GM23338 (cell line): ENCODE results near the gene ZNF775. TPM values are rescaled to one million over a fixed set of nuclear protein-coding genes. Genes with fewer than 3 reads are reported as not detected.

Experiments used
- ATAC-seq: fragments of 200-7000 bp; cut with Tn5 transposase; 3 replicates; pipeline ENCODE4 v1.9.1; 2020
- DNase-seq: peaks from one replicate; pipeline ENCODE4 v3.0.0-alpha.2; 2015; ENCODE audit warnings: low spot score
- H2AFZ ChIP-seq: fragments of 200-600 bp; sonication (generic); 2 replicates; pipeline ENCODE4 v1.8.0; 2016; ENCODE audit warnings: antibody characterized with exemption, mild to moderate bottlenecking, moderate library complexity
- H3F3A ChIP-seq: fragments of 200-600 bp; sonication (generic); replicated peaks from 2 replicates; pipeline ENCODE4 v1.8.0; 2017; ENCODE audit warnings: antibody characterized with exemption, mixed run types, low read depth
- H3K27ac ChIP-seq: fragments of 200-600 bp; sonication (generic); 2 replicates; pipeline ENCODE4 v1.6.1; 2016; ENCODE audit warnings: low read depth
- H3K27me3 ChIP-seq: fragments of 200-600 bp; sonication (generic); 2 replicates; pipeline ENCODE4 v1.8.0; 2016; ENCODE audit warnings: mild to moderate bottlenecking, mixed run types, moderate library complexity; ENCODE audit not compliant: insufficient read depth
- H3K36me3 ChIP-seq: fragments of 200-600 bp; sonication (generic); 2 replicates; pipeline ENCODE4 v1.8.0; 2016; ENCODE audit warnings: mild to moderate bottlenecking; ENCODE audit not compliant: insufficient read depth
- H3K4me1 ChIP-seq: fragments of 200-600 bp; sonication (generic); 2 replicates; pipeline ENCODE4 v1.8.0; 2016; ENCODE audit warnings: mild to moderate bottlenecking, moderate library complexity; ENCODE audit not compliant: insufficient read depth
- H3K4me2 ChIP-seq: fragments of 200-600 bp; sonication (generic); 2 replicates; pipeline ENCODE4 v1.7.1; 2017; ENCODE audit warnings: mixed run types
- H3K4me3 ChIP-seq: fragments of 200-600 bp; sonication (generic); 2 replicates; pipeline ENCODE4 v1.6.1; 2016; ENCODE audit warnings: mixed run types
- H3K79me2 ChIP-seq: fragments of 200-600 bp; sonication (generic); replicated peaks from 2 replicates; pipeline ENCODE4 v1.8.0; 2017; ENCODE audit warnings: mild to moderate bottlenecking; ENCODE audit not compliant: insufficient read depth
- H3K9me2 ChIP-seq: fragments of 200-600 bp; sonication (generic); 2 replicates; pipeline ENCODE4 v1.8.0; 2017; ENCODE audit not compliant: insufficient read depth
- H4K20me1 ChIP-seq: fragments of 200-600 bp; sonication (generic); replicated peaks from 2 replicates; pipeline ENCODE4 v1.8.0; 2017; ENCODE audit warnings: mild to moderate bottlenecking; ENCODE audit not compliant: insufficient read depth
- H3K27ac Mint-ChIP-seq: 2 replicates; pipeline ENCODE4 v1.8.0; 2020; ENCODE audit warnings: inconsistent platforms, mild to moderate bottlenecking, moderate library complexity, mixed read lengths
- H3K27me3 Mint-ChIP-seq: 3 replicates; pipeline ENCODE4 v1.8.0; 2022; ENCODE audit warnings: low read depth, mild to moderate bottlenecking, moderate library complexity, mixed read lengths, inconsistent platforms; ENCODE audit not compliant: insufficient read depth, poor library complexity
- H3K36me3 Mint-ChIP-seq: 3 replicates; pipeline ENCODE4 v1.8.0; 2021; ENCODE audit warnings: low read depth, mild to moderate bottlenecking, inconsistent platforms, moderate library complexity, mixed read lengths
- H3K4me1 Mint-ChIP-seq: 3 replicates; pipeline ENCODE4 v1.8.0; 2020; ENCODE audit warnings: mild to moderate bottlenecking, inconsistent platforms, mixed read lengths
- H3K4me3 Mint-ChIP-seq: 3 replicates; pipeline ENCODE4 v1.8.0; 2021; ENCODE audit warnings: moderate library complexity, mild to moderate bottlenecking, inconsistent platforms, mixed read lengths
- H3K9me3 Mint-ChIP-seq: 3 replicates; pipeline ENCODE4 v1.8.0; 2020; ENCODE audit warnings: moderate library complexity, mild to moderate bottlenecking, inconsistent platforms, mixed read lengths
- CREB1 ChIP-seq: fragments of 250-450 bp; sonication (Bioruptor Pico); IDR thresholded peaks from 2 replicates; pipeline ENCODE4 v1.5.0; 2020; ENCODE audit warnings: low read depth, mild to moderate bottlenecking, moderate library complexity
- CTCF ChIP-seq, 2 experiments: fragments of 200-600 bp in 1 of 2; sonication (generic) in 1 of 2; conservative IDR thresholded peaks; 2 replicates each; pipeline versions ENCODE4 v1.5.1 to v1.6.1; 2016 to 2017; ENCODE audit warnings: antibody characterized with exemption in 2 of 2, low read depth in 2 of 2, mild to moderate bottlenecking in 2 of 2, moderate library complexity in 1 of 2
- ETS1 ChIP-seq: IDR thresholded peaks from 2 replicates; pipeline ENCODE4 v1.6.1; 2016; ENCODE audit warnings: antibody characterized with exemption
- EZH2 ChIP-seq: fragments of 200-600 bp; sonication (generic); IDR thresholded peaks from one replicate; pipeline ENCODE4 v1.8.0; 2017; ENCODE audit warnings: antibody characterized with exemption, mild to moderate bottlenecking, low read depth; ENCODE audit not compliant: unreplicated experiment
- EZH2phosphoT487 ChIP-seq: fragments of 200-600 bp; sonication (generic); IDR thresholded peaks from one replicate; pipeline ENCODE4 v1.8.1; 2018; ENCODE audit warnings: antibody characterized with exemption; ENCODE audit not compliant: unreplicated experiment
- JUNB ChIP-seq: IDR thresholded peaks from one replicate; pipeline ENCODE4 v1.6.1; 2016; ENCODE audit warnings: antibody characterized with exemption; ENCODE audit not compliant: unreplicated experiment
- NANOG ChIP-seq: IDR thresholded peaks from 2 replicates; pipeline ENCODE4 v1.6.1; 2016; ENCODE audit warnings: antibody characterized with exemption, borderline replicate concordance
- POLR2AphosphoS5 ChIP-seq: IDR thresholded peaks from 2 replicates; pipeline ENCODE4 v1.6.1; 2016; ENCODE audit warnings: antibody characterized with exemption, low read depth
- REST ChIP-seq: IDR thresholded peaks from one replicate; pipeline ENCODE4 v1.6.1; 2018; ENCODE audit warnings: antibody characterized with exemption; ENCODE audit not compliant: unreplicated experiment
- STAT1 ChIP-seq: IDR thresholded peaks from one replicate; pipeline ENCODE4 v1.6.1; 2016; ENCODE audit warnings: antibody characterized with exemption; ENCODE audit not compliant: unreplicated experiment
- ZNF114 ChIP-seq: fragments of 250-450 bp; sonication (Bioruptor Pico); IDR thresholded peaks from 2 replicates; pipeline ENCODE4 v1.5.0; 2020; ENCODE audit warnings: mild to moderate bottlenecking, moderate library complexity
- ZNF331 ChIP-seq: fragments of 250-450 bp; sonication (Bioruptor Pico); IDR thresholded peaks from 2 replicates; pipeline ENCODE4 v1.5.0; 2020; ENCODE audit warnings: low read depth, mild to moderate bottlenecking, moderate library complexity
- polyA plus RNA-seq: library from polyadenylated mRNA; unstranded; fragments of >200 nt; fragmentation: Nextera tagmentation; extraction: Ambion mirVana; gene quantifications from 2 replicates; pipeline ENCODE4 v1.2.1, GENCODE V29; 2016
- total RNA-seq: library from RNA; depleted of rRNA; stranded (reverse); fragments of >200 nt; shearing (Covaris generic); gene quantifications from 2 replicates; pipeline ENCODE4 v1.2.3, GENCODE V29; 2014

ZNF775 gene
- total and polyA plus RNA-seq, 2 experiments from 2014 or later = 4.5 to 38.2 TPM

- no peak for TF ChIP-seq ZNF114 (CRISPR knock-in tag)
- no peak for TF ChIP-seq JUNB
- no peak for TF ChIP-seq ETS1
- TF ChIP-seq NANOG = no peak
- TF ChIP-seq EZH2phosphoT487 = no peak
- no peak for TF ChIP-seq CTCF (conservative IDR thresholded peaks at IDR 0.05; ENCODE audit: low read depth in 2 of 2)
- TF ChIP-seq EZH2 = no peak
Observed at GRCh38 chr7:150389532-150389816, 10.3 kb downstream of the ZNF775 start (continued).

GRCh38 chr7:150390205-150390604 is 11.1 kb downstream of the ZNF775 start:
- no peak for ATAC-seq
- DNase-seq = no peak
- H3K9me3 Mint-ChIP-seq = no peaks in the 10 kb centered on the region
- H3K4me3 Mint-ChIP-seq = no peak overlapping the region
- TF ChIP-seq ZNF331 (CRISPR knock-in tag) (no peak), EZH2 (no peak), ETS1 (no peak), REST (no peak), CREB1 (CRISPR knock-in tag) (no peak), POLR2AphosphoS5 (no peak), EZH2phosphoT487 (no peak), STAT1 (no peak)
- H4K20me1 ChIP-seq = no peaks in the 10 kb centered on the region
- peaks cover 10% of the 10 kb centered on the region; the same call in 1 of the 2 replicates for H3K36me3 ChIP-seq
- peaks cover 13% of the 10 kb centered on the region; the same call in 1 of the 2 replicates for H3F3A ChIP-seq
- H3K27me3 ChIP-seq = no peaks in the 10 kb centered on the region
- peaks cover 56% of the 10 kb centered on the region for H3K4me1 ChIP-seq
- H3K9me2 ChIP-seq = no peaks in the 10 kb centered on the region
- no peak overlapping the region for H2AFZ ChIP-seq
- no peak overlapping the region for H3K27ac Mint-ChIP-seq
- no peak overlapping the region for H3K4me3 ChIP-seq
- H3K27ac ChIP-seq = no peak overlapping the region
- peaks cover 36% of the 10 kb centered on the region for H3K79me2 ChIP-seq
- peaks cover 14% of the 10 kb centered on the region for H3K27me3 Mint-ChIP-seq
- peaks cover 50% of the 10 kb centered on the region for H3K4me1 Mint-ChIP-seq
- H3K36me3 Mint-ChIP-seq = peaks cover 65% of the 10 kb centered on the region
- no peak overlapping the region for H3K4me2 ChIP-seq
